Measurements from ENCODE around the gene SNX9. TPM values are rescaled to one million over a fixed set of nuclear protein-coding genes. Genes with fewer than 3 reads are reported as not detected.

SNX9 gene
- total and polyA plus RNA-seq, 3 donors from 2014 or later, result 26.0 to 32.6 (median 30.1) TPM

GRCh38 chr6:157981132-157981394, 158.0 kb downstream of the SNX9 start:
- DNase-seq, result peak; percentile 34
- H3K36me3 ChIP-seq (ENCODE audit: low read depth, missing control alignments), result no peaks in the 10 kb centered on the region
- H3K27me3 ChIP-seq, result no peaks in the 10 kb centered on the region
- H3K4me1 ChIP-seq, result peaks cover 11% of the 10 kb centered on the region
- WGBS, 2 donors, result 5 to 16% methylated on average over 15 to 24 of the region's 24 CpGs
- peak overlapping the region; percentile 72 to 78 for H3K4me3 ChIP-seq
- intact Hi-C loops (cut with DNase I; ENCODE audit: low total_unique reads), result loop anchor here (10.0 kb wide), 1 partner anchor 84 kb away; no protein-coding TSS in a partner anchor
- H3K9me3 ChIP-seq, result no peaks in the 10 kb centered on the region
- TF ChIP-seq CTCF (IDR thresholded peaks at IDR 0.05) (no peak), POLR2A (IDR thresholded peaks at IDR 0.05) (no peak)
- H3K27ac ChIP-seq, result peak overlapping the region in 1 of 2 donors; percentile 53

- WGBS, 2 donors, result 0% methylated on average over 5 to 9 of the region's 86 CpGs
- no peaks in the 10 kb centered on the region for H3K36me3 ChIP-seq (ENCODE audit: low read depth, missing control alignments)
- H3K9me3 ChIP-seq, result no peaks in the 10 kb centered on the region
- H3K27me3 ChIP-seq, result no peaks in the 10 kb centered on the region
- TF ChIP-seq POLR2A (IDR thresholded peaks at IDR 0.05) (no peak), CTCF (IDR thresholded peaks at IDR 0.05) (peak in 2 of 3 experiments; percentile 37 to 44)
- peak within 1 kb of the TSS in 1 of 2 donors; percentile 53 for H3K27ac ChIP-seq
- peak within 1 kb of the TSS; percentile 72 to 78 for H3K4me3 ChIP-seq
- peak; percentile 75 for DNase-seq
- intact Hi-C loops (cut with DNase I; ENCODE audit: low total_unique reads), result loop anchor here (10.0 kb wide), 1 partner anchor 83 kb away; no protein-coding TSS in a partner anchor
- peaks cover 11% of the 10 kb centered on the region for H3K4me1 ChIP-seq
Measured at GRCh38 chr6:157981395-157982101, 158.5 kb downstream of the SNX9 start, which contains the start of gene SYNJ2. Gene SYNJ2 (plus strand): TSS chr6:157981863. CDS start chr6:157981962, 99 bp downstream.

- 4 to 17% methylated on average over 3 to 28 of the region's 36 CpGs for WGBS, 2 donors
- Histone ChIP-seq H3K27ac (peak overlapping the region in 1 of 2 donors; percentile 53), H3K4me1 (peaks cover 11% of the 10 kb centered on the region), H3K4me3 (peak overlapping the region; percentile 72 to 78), H3K36me3 (ENCODE audit: low read depth, missing control alignments) (no peaks in the 10 kb centered on the region), H3K27me3 (no peaks in the 10 kb centered on the region), H3K9me3 (no peaks in the 10 kb centered on the region)
- peak; percentile 43 for DNase-seq
- intact Hi-C loops (cut with DNase I; ENCODE audit: low total_unique reads), result loop anchor here (10.0 kb wide), 1 partner anchor 83 kb away; no protein-coding TSS in a partner anchor
- TF ChIP-seq POLR2A (IDR thresholded peaks at IDR 0.05), result no peak
- no peak for TF ChIP-seq CTCF (IDR thresholded peaks at IDR 0.05)
Measured at GRCh38 chr6:157982102-157982562, 159.1 kb downstream of the SNX9 start.

GRCh38 chr6:157982563-157983405, 159.7 kb downstream of the SNX9 start:
- Histone ChIP-seq H3K4me1 (peaks cover 11% of the 10 kb centered on the region), H3K9me3 (no peaks in the 10 kb centered on the region), H3K36me3 (ENCODE audit: low read depth, missing control alignments) (no peaks in the 10 kb centered on the region), H3K27me3 (no peaks in the 10 kb centered on the region), H3K27ac (no peak overlapping the region), H3K4me3 (peak overlapping the region; percentile 72 to 78)
- intact Hi-C loops (cut with DNase I; ENCODE audit: low total_unique reads), result loop anchor here (10.0 kb wide), 1 partner anchor 82 kb away; no protein-coding TSS in a partner anchor
- no peak for TF ChIP-seq POLR2A (IDR thresholded peaks at IDR 0.05)
- TF ChIP-seq CTCF (IDR thresholded peaks at IDR 0.05), result no peak
- DNase-seq, result peak; percentile 49
- WGBS, 2 donors, result 40 to 51% methylated on average over 17 of the region's 17 CpGs
